ENCODE results near the gene FILIP1L. TPM values are rescaled to one million over a fixed set of nuclear protein-coding genes. Genes with fewer than 3 reads are reported as not detected.

The FILIP1L gene
- total and polyA plus RNA-seq, 2 of the 8 experiments (the other 6 are each of a cell fraction or from before 2014, with no cell fraction given): 0.06 to 0.09 TPM

DNA sequence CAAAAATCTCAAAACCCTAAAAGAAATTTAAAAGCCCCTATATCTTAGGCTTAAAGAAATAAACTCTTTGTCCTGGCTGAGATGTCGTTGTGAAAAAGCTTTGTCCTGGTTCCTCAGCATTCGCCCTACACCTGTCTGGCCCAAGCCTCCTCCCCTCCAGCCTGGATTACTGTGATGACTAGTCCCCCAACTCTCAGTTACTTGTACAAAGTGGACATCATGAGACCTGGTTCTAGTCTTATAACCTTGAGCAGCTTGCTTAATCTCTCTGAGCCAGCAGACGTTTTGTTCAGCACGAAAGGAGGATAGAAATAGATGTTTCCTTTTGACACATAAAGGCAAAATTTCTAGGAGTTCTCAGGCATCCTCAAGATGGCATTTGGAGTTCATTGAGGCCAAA lies 51.6 kb downstream of the FILIP1L start:
- H3K23me2 ChIP-seq (ENCODE audit: low read depth, low read length): no peaks in the 10 kb centered on the region; the same call in 1 of the 2 replicates
- 98% methylated on average over 4 of the region's 4 CpGs; no CpG with 5 or more reads in 1 of the 2 experiments for WGBS, 2 experiments (ENCODE audit: extremely low coverage in 1 of 2, insufficient coverage in 1 of 2, insufficient read length in 1 of 2, insufficient replicate concordance in 2 of 2, low coverage in 1 of 2, low lambda C conversion rate in 2 of 2, missing lambda C conversion rate in 1 of 2)
- FAIRE-seq: no peak
- TF ChIP-seq TAF7 (optimal IDR thresholded peaks at IDR 0.05; ENCODE audit: borderline replicate concordance, low read depth, low read length) (no peak), CEBPB (IDR thresholded peaks at IDR 0.05; ENCODE audit: low read depth, low read length) (no peak), RAD21 (IDR thresholded peaks at IDR 0.05 in 1 of 2, conservative IDR thresholded peaks at IDR 0.05 in 1 of 2; ENCODE audit: low read depth in 2 of 2, low read length in 2 of 2) (no peak), ASH2L (IDR thresholded peaks at IDR 0.05; ENCODE audit: low read length) (no peak), SIRT6 (IDR thresholded peaks at IDR 0.05; ENCODE audit: low read length) (no peak), BRCA1 (IDR thresholded peaks at IDR 0.05; ENCODE audit: low read depth, low read length) (no peak), JUND (IDR thresholded peaks at IDR 0.05; ENCODE audit: low read length) (no peak), GABPA (IDR thresholded peaks at IDR 0.05; ENCODE audit: borderline replicate concordance, insufficient read depth, low read length) (no peak), RNF2 (IDR thresholded peaks at IDR 0.05; ENCODE audit: borderline replicate concordance, low read depth, low read length, missing control alignments, poor library complexity, severe bottlenecking) (no peak), CBX5 (IDR thresholded peaks at IDR 0.05; ENCODE audit: low read depth, low read length) (no peak), EGR1 (IDR thresholded peaks at IDR 0.05; ENCODE audit: borderline replicate concordance, low read depth, low read length) (no peak), NRF1 (IDR thresholded peaks at IDR 0.05; ENCODE audit: low read depth, low read length) (no peak), ZNF274 (IDR thresholded peaks at IDR 0.05; ENCODE audit: borderline replicate concordance, extremely low read depth, low read length) (no peak), MAFK (IDR thresholded peaks at IDR 0.05; ENCODE audit: low read depth, low read length) (no peak)

More for the DNA sequence above, 51.6 kb downstream of the FILIP1L start:
- no peak overlapping the region for H4K8ac ChIP-seq (ENCODE audit: extremely low read depth, insufficient read depth, low read length)
- H2AK5ac ChIP-seq (ENCODE audit: low read depth, low read length): no peak overlapping the region
- no peak overlapping the region for H2BK20ac ChIP-seq (ENCODE audit: low read length)
- H3K14ac ChIP-seq (ENCODE audit: insufficient read length): no peak overlapping the region
- H4K20me1 ChIP-seq (replicated peaks in 1 of 2; ENCODE audit: control insufficient read depth in 1 of 2, insufficient read depth in 2 of 2, low read length in 2 of 2): no peaks in the 10 kb centered on the region
- H3K23ac ChIP-seq (ENCODE audit: insufficient read length): no peak overlapping the region
- 0 out of 2 replicates have a peak, but pooled peaks cover 2% of the 10 kb centered on the region for H3K79me1 ChIP-seq (ENCODE audit: low read depth, low read length)
- H2BK5ac ChIP-seq (ENCODE audit: low read depth, low read length): no peak overlapping the region
- H3K18ac ChIP-seq (ENCODE audit: extremely low read depth, low read length): no peak overlapping the region
- no peak for DNase-seq (ENCODE audit: low read depth in 1 of 2, low spot score in 2 of 2)
- no peaks in the 10 kb centered on the region for H3K4me1 ChIP-seq (replicated peaks in 1 of 4; ENCODE audit: control insufficient read depth in 3 of 4, insufficient read depth in 4 of 4, low read length in 3 of 4)
- ChIA-PET CTCF (ENCODE audit: partially characterized antibody) (interaction anchor here (1.0 kb wide), 1 partner anchor 191 kb away, joined by 3 read pairs; no protein-coding TSS in a partner anchor), POLR2A (ENCODE audit: partially characterized antibody) (no interaction called here)
- no peak overlapping the region for H3K27ac ChIP-seq (ENCODE audit: low read depth, low read length)
- no peak overlapping the region for H3K4me3 ChIP-seq (ENCODE audit: extremely low read depth in 1 of 4, insufficient read depth in 2 of 4, low read depth in 3 of 4, low read length in 4 of 4)
- no peak overlapping the region for H3K4ac ChIP-seq (replicated peaks; ENCODE audit: insufficient read length, low read depth, low read length)
- H3K9ac ChIP-seq (replicated peaks in 1 of 4; ENCODE audit: extremely low read depth in 1 of 4, low read depth in 3 of 4, low read length in 3 of 4): no peak overlapping the region
- no peak overlapping the region for H3K56ac ChIP-seq (replicated peaks; ENCODE audit: insufficient read length, low read depth, low read length)
- no peak overlapping the region for H2AFZ ChIP-seq (ENCODE audit: low read length)
- no peak overlapping the region for H2BK12ac ChIP-seq (ENCODE audit: low read depth, low read length)
- H2BK120ac ChIP-seq (replicated peaks; ENCODE audit: low read depth, low read length): no peak overlapping the region
- no peak overlapping the region for H2BK15ac ChIP-seq (ENCODE audit: low read length)
- no peak overlapping the region for H3K4me2 ChIP-seq (ENCODE audit: insufficient read depth in 1 of 2, low read depth in 2 of 2, low read length in 2 of 2)
- H3K79me2 ChIP-seq (ENCODE audit: control insufficient read depth in 1 of 2, insufficient read depth in 2 of 2, low read length in 2 of 2): no peaks in the 10 kb centered on the region
- H3K9me3 ChIP-seq (ENCODE audit: insufficient read depth in 2 of 2, low read depth in 1 of 2, low read length in 1 of 2): no peaks in the 10 kb centered on the region
- no peaks in the 10 kb centered on the region for H3K27me3 ChIP-seq (replicated peaks in 1 of 4; ENCODE audit: control insufficient read depth in 3 of 4, extremely low read depth in 1 of 4, insufficient read depth in 3 of 4, low read length in 3 of 4)
- no peaks in the 10 kb centered on the region for H3K36me3 ChIP-seq (ENCODE audit: control insufficient read depth in 2 of 4, insufficient read depth in 4 of 4, low read length in 3 of 4)
- H4K91ac ChIP-seq (replicated peaks; ENCODE audit: insufficient read length, low read length): no peak overlapping the region
- H4K5ac ChIP-seq (ENCODE audit: insufficient read length, low read depth, low read length): no peak overlapping the region

Data from H1 (cell line).